Adrenal gland (tissue), 5 donors: Measurements from ENCODE around the gene CENPU.

Experiments used
- CTCF ChIP-seq, 6 experiments: fragments of 450-650 bp in 4 of 6; fragments of 200-600 bp in 2 of 6; sonication (generic) in 1 of 6; IDR thresholded peaks; 1 replicate in 5 of 6; 2 replicates in 1 of 6; pipeline versions ENCODE4 v1.5.1 to v1.8.0; 2016 to 2021; ENCODE audit warnings: antibody characterized with exemption in 6 of 6, mild to moderate bottlenecking in 2 of 6, moderate library complexity in 1 of 6
- POLR2A ChIP-seq, 2 donors: fragments of 450-650 bp; IDR thresholded peaks; one replicate each; pipeline ENCODE4 v1.6.1; 2017; ENCODE audit warnings: antibody characterized with exemption in 2 of 2, mild to moderate bottlenecking in 2 of 2, moderate library complexity in 1 of 2
- donor health status: DM: no; HTN: no; CAD: no.

- TF ChIP-seq CTCF (IDR thresholded peaks at IDR 0.05) (no peak), POLR2A (IDR thresholded peaks at IDR 0.05) (no peak)
These were observed 45.9 kb downstream of the CENPU start for GRCh38 chr4:184688005-184688404.
